ENCODE data around the gene PDE11A. TPM values are rescaled to one million over a fixed set of nuclear protein-coding genes. Genes with fewer than 3 reads are reported as not detected.

Gene PDE11A
- total RNA-seq, 1 donor from 2014 or later = 2.2 TPM

- intact Hi-C loops (cut with DNase I) = no loop called here
Observed at GRCh38 chr2:177596866-177597265, 475.7 kb downstream of the PDE11A start.

GRCh38 chr2:177595126-177595845, 477.3 kb downstream of the PDE11A start:
- no peak for DNase-seq
- ATAC-seq (ENCODE audit: poor library complexity) = no peak
- intact Hi-C loops (cut with DNase I) = no loop called here

More at GRCh38 chr2:177596866-177597265, 475.7 kb downstream of the PDE11A start:
- DNase-seq (no peak), ATAC-seq (ENCODE audit: poor library complexity) (no peak)

GRCh38 chr2:177593402-177593801, 479.2 kb downstream of the PDE11A start:
- ATAC-seq (ENCODE audit: poor library complexity) (no peak), DNase-seq (no peak)
- intact Hi-C loops (cut with DNase I) = no loop called here

GRCh38 chr2:177592945-177593344, 479.6 kb downstream of the PDE11A start:
- intact Hi-C loops (cut with DNase I) = no loop called here
- DNase-seq = no peak
- ATAC-seq (ENCODE audit: poor library complexity) = no peak

- ATAC-seq (ENCODE audit: poor library complexity) (no peak), DNase-seq (no peak)
- intact Hi-C loops (cut with DNase I) = no loop called here
Observed at GRCh38 chr2:177592397-177592796, 480.2 kb downstream of the PDE11A start.

- ATAC-seq (ENCODE audit: poor library complexity) = no peak
- intact Hi-C loops (cut with DNase I) = no loop called here
Observed at GRCh38 chr2:177589186-177589585, 483.4 kb downstream of the PDE11A start.

GRCh38 chr2:177588671-177589070, 483.9 kb downstream of the PDE11A start:
- ATAC-seq (ENCODE audit: poor library complexity) (no peak), DNase-seq (no peak)
- intact Hi-C loops (cut with DNase I) = no loop called here

More at GRCh38 chr2:177589186-177589585, 483.4 kb downstream of the PDE11A start:
- no peak for DNase-seq

GRCh38 chr2:177587371-177587770, 485.2 kb downstream of the PDE11A start:
- DNase-seq (no peak), ATAC-seq (ENCODE audit: poor library complexity) (no peak)
- intact Hi-C loops (cut with DNase I) = no loop called here

GRCh38 chr2:177586154-177586553, 486.4 kb downstream of the PDE11A start:
- DNase-seq = no peak
- intact Hi-C loops (cut with DNase I) = no loop called here
- ATAC-seq (ENCODE audit: poor library complexity) = no peak

- ATAC-seq (ENCODE audit: poor library complexity) (peak; percentile 94), DNase-seq (peak; percentile 47)
- intact Hi-C loops (cut with DNase I) = no loop called here
Observed at GRCh38 chr2:177585234-177585863, 487.2 kb downstream of the PDE11A start.

GRCh38 chr2:177584030-177584692, 488.4 kb downstream of the PDE11A start:
- intact Hi-C loops (cut with DNase I) = no loop called here
- DNase-seq (no peak), ATAC-seq (ENCODE audit: poor library complexity) (no peak)

- intact Hi-C loops (cut with DNase I) = no loop called here
Observed at GRCh38 chr2:177582000-177582399, 490.6 kb downstream of the PDE11A start.

GRCh38 chr2:177579486-177580036, 493.0 kb downstream of the PDE11A start:
- intact Hi-C loops (cut with DNase I) = no loop called here
- DNase-seq (no peak), ATAC-seq (ENCODE audit: poor library complexity) (peak; percentile 48)

More at GRCh38 chr2:177582000-177582399, 490.6 kb downstream of the PDE11A start:
- DNase-seq (no peak), ATAC-seq (ENCODE audit: poor library complexity) (no peak)

GRCh38 chr2:177578454-177578853, 494.1 kb downstream of the PDE11A start:
- intact Hi-C loops (cut with DNase I) = no loop called here
- DNase-seq (no peak), ATAC-seq (ENCODE audit: poor library complexity) (no peak)

- intact Hi-C loops (cut with DNase I) = no loop called here
- DNase-seq (no peak), ATAC-seq (ENCODE audit: poor library complexity) (no peak)
Observed at GRCh38 chr2:177577075-177577474, 495.5 kb downstream of the PDE11A start.

GRCh38 chr2:177575358-177575757, 497.2 kb downstream of the PDE11A start:
- no peak for DNase-seq
- peak; percentile 80 for ATAC-seq (ENCODE audit: poor library complexity)
- intact Hi-C loops (cut with DNase I) = no loop called here

- no peak for ATAC-seq (ENCODE audit: poor library complexity)
- no peak for DNase-seq
- intact Hi-C loops (cut with DNase I) = no loop called here
Observed at GRCh38 chr2:177574356-177574755, 498.2 kb downstream of the PDE11A start.
